Measurements from ENCODE around the gene AHCYL2. TPM values are rescaled to one million over a fixed set of nuclear protein-coding genes. Genes with fewer than 3 reads are reported as not detected.

The AHCYL2 gene
- total RNA-seq, 1 experiment from 2014 or later: 17.0 TPM

DNA sequence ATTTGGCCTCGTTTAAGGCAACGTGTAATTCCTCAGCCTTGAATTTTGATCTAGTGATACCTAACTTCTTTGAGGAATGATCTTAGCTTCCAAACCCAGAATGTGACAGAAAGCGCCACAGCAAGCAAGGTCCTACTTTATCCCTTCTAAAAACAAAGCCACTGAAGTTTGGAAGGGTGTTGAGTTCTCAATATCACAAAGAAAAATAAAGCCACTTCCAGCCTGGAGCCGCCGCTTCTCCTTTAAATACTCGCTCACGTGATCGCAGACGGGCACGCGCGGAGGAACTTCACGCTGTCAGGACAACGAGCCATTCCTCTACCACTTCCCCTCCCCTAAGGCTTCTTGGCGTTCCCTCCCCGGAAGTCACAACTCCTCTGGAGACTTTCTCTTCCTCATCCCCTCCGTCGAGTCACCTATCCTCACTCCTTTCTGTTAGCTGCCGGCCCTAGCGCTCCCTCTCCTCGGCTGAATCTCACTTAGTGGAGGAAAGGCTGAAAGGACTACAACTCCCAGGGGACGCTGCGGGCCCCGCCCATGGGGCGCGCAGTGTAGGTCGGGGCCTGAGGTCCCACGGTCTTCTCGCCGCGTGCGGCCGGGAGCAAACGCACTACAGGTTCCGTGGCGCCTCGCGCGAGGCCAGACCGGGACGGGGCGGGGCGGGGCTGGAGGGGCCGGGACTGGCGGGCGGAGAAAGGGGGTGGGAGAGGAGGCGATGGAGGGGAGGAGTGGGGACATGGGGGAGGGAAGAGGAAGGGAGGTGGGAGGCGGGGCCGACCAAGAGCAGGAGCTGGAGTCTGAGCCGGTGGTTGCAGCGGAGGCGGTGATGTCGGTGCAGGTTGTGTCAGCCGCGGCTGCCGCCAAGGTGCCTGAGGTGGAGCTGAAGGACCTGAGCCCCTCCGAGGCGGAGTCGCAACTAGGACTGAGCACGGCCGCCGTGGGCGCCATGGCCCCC, at the start of gene AHCYL2 (continued):
- TF ChIP-seq, protein P1, sequence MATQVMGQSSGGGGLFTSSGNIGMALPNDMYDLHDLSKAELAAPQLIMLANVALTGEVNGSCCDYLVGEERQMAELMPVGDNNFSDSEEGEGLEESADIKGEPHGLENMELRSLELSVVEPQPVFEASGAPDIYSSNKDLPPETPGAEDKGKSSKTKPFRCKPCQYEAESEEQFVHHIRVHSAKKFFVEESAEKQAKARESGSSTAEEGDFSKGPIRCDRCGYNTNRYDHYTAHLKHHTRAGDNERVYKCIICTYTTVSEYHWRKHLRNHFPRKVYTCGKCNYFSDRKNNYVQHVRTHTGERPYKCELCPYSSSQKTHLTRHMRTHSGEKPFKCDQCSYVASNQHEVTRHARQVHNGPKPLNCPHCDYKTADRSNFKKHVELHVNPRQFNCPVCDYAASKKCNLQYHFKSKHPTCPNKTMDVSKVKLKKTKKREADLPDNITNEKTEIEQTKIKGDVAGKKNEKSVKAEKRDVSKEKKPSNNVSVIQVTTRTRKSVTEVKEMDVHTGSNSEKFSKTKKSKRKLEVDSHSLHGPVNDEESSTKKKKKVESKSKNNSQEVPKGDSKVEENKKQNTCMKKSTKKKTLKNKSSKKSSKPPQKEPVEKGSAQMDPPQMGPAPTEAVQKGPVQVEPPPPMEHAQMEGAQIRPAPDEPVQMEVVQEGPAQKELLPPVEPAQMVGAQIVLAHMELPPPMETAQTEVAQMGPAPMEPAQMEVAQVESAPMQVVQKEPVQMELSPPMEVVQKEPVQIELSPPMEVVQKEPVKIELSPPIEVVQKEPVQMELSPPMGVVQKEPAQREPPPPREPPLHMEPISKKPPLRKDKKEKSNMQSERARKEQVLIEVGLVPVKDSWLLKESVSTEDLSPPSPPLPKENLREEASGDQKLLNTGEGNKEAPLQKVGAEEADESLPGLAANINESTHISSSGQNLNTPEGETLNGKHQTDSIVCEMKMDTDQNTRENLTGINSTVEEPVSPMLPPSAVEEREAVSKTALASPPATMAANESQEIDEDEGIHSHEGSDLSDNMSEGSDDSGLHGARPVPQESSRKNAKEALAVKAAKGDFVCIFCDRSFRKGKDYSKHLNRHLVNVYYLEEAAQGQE (IDR thresholded peaks at IDR 0.05; ENCODE audit: low read depth): no peak
- TF ChIP-seq POLR2A (IDR thresholded peaks at IDR 0.05; ENCODE audit: borderline replicate concordance, extremely low read depth, insufficient read depth, insufficient read length) (peak; percentile 43), SIN3A (IDR thresholded peaks at IDR 0.05; ENCODE audit: low read depth) (no peak; the same call in 1 of the 2 replicates), RAD21 (IDR thresholded peaks at IDR 0.05; ENCODE audit: low read depth) (no peak), CEBPB (IDR thresholded peaks at IDR 0.05; ENCODE audit: low read depth) (no peak), EGR1 (IDR thresholded peaks at IDR 0.05; ENCODE audit: low read depth) (no peak), JUND (IDR thresholded peaks at IDR 0.05) (no peak), ZFX (IDR thresholded peaks at IDR 0.05) (no peak)

DNA sequence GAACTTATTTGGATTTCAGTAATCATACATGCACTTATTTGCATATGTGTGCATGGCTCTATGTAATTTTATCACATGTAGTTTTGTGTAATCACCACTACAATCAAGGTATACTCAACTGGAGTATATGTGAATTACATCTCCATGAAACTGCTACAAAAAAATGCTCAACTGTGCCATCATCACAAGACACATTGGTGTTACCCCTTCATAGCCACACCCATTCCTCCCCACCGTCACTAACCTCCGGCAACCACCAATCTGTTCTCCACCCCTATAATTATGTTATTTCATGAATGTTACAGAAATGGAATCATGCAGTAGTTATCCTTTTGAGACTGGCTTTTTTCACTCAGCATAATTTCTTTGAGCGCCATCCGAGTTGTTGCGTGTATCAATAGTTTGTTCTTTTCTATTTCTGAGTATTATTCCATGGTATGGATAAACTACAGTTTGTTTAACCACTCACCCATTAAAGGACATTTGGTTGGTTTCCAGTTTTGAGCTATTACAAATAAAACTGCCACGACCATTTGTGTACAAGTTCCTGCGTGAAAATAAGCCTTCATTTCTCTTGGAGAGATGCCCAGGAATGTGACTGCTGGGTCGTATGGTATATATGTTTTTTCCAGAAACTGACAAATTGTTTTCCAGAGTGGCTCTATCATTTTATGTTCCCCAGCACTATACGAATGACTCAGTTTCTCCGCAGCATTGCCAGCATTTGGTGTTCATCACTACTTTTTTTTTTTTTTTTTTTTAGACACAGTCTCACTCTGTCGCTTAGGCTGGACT, 47.7 kb upstream of the AHCYL2 start:
- BruUV-seq (replicated peaks): no TSS peak
- RAD21 ChIA-PET (ENCODE audit: low non-redundant PET in 1 of 2, low total read pairs in 2 of 2, uncharacterized antibody in 2 of 2, unreplicated experiment in 2 of 2): no interaction called here
- Histone ChIP-seq H4K20me1 (ENCODE audit: insufficient read depth) (no peaks in the 10 kb centered on the region), H3K4me3 (replicated peaks in 1 of 2; ENCODE audit: low read depth in 1 of 2, low read length in 2 of 2) (no peak overlapping the region), H3K4me1 (ENCODE audit: control insufficient read depth in 1 of 2, insufficient read depth in 2 of 2, low read length in 2 of 2) (no peaks in the 10 kb centered on the region), H2AFZ (ENCODE audit: low read depth, low read length, poor library complexity, severe bottlenecking) (no peak overlapping the region), H3K27me3 (ENCODE audit: insufficient read depth, low read length) (no peaks in the 10 kb centered on the region), H3K9me3 (ENCODE audit: control insufficient read depth in 1 of 2, insufficient read depth in 1 of 2, low read depth in 1 of 2, low read length in 2 of 2) (no peaks in the 10 kb centered on the region), H3K27ac (ENCODE audit: low read depth, low read length) (no peak overlapping the region), H3K36me3 (ENCODE audit: control insufficient read depth in 1 of 2, insufficient read depth in 2 of 2, low read length in 2 of 2) (no peaks in the 10 kb centered on the region), H3K79me2 (ENCODE audit: insufficient read depth, low read length) (no peaks in the 10 kb centered on the region), H3K9ac (ENCODE audit: low read length) (no peak overlapping the region), H3K4me2 (ENCODE audit: low read length) (no peak overlapping the region), H3K9me2 (ENCODE audit: insufficient read depth) (no peaks in the 10 kb centered on the region)
- no peak for ATAC-seq
- CTCF ChIA-PET: interaction anchor here (3.2 kb wide), 1 partner anchor 14 kb away, joined by 15 read pairs; no protein-coding TSS in a partner anchor
- no peak for DNase-seq (ENCODE audit: low read depth, low spot score)
- intact Hi-C loops (cut with micrococcal nuclease): no loop called here
- POLR2A ChIA-PET: no interaction called here
- TF ChIP-seq ATF3 (IDR thresholded peaks at IDR 0.05) (no peak), SRF (IDR thresholded peaks at IDR 0.05; ENCODE audit: low read depth) (no peak), ZFX (IDR thresholded peaks at IDR 0.05) (no peak), ZNF274 (IDR thresholded peaks at IDR 0.05; ENCODE audit: low read depth, low read length) (no peak), JUND (IDR thresholded peaks at IDR 0.05) (no peak), CEBPB (IDR thresholded peaks at IDR 0.05; ENCODE audit: low read depth) (no peak), TCF7L2 (IDR thresholded peaks at IDR 0.05; ENCODE audit: borderline replicate concordance, extremely low read depth, insufficient read depth, insufficient read length) (no peak), CBX3 (IDR thresholded peaks at IDR 0.05; ENCODE audit: low read depth) (no peak), YY1 (IDR thresholded peaks at IDR 0.05; ENCODE audit: extremely low read depth, insufficient replicate concordance, low read depth, low read length) (no peak), POLR2AphosphoS5 (IDR thresholded peaks at IDR 0.05; ENCODE audit: low read depth, low read length) (no peak), ELF1 (IDR thresholded peaks at IDR 0.05; ENCODE audit: borderline replicate concordance, low read depth) (no peak), ZBTB33 (IDR thresholded peaks at IDR 0.05; ENCODE audit: extremely low read depth, insufficient replicate concordance, low read length) (no peak), FOSL1 (IDR thresholded peaks at IDR 0.05; ENCODE audit: low read depth) (no peak), RAD21 (IDR thresholded peaks at IDR 0.05; ENCODE audit: low read depth) (no peak), EGR1 (IDR thresholded peaks at IDR 0.05; ENCODE audit: low read depth) (no peak)

Measured in HCT116 (cell line).